Astrocyte (in vitro differentiated cells and primary cell): ENCODE data around the gene SGTA. TPM values are rescaled to one million over a fixed set of nuclear protein-coding genes. Genes with fewer than 3 reads are reported as not detected.

Experiments used
- DNase-seq: peaks from one replicate; pipeline ENCODE4 v3.0.0-alpha.2; 2010; ENCODE audit warnings: low read depth
- FAIRE-seq: peaks from 2 replicates; lab custom pipeline; 2011; peaks lifted over from hg19 to GRCh38; lab: Jason Lieb, UNC
- H2AFZ ChIP-seq: 2 replicates; pipeline ENCODE4 v1.6.0; 2012; ENCODE audit warnings: low read depth, low read length, inconsistent platforms
- H3K27ac ChIP-seq: 2 replicates; pipeline ENCODE4 v1.5.1; 2011; ENCODE audit warnings: low read depth, low read length, inconsistent platforms
- H3K27me3 ChIP-seq: 2 replicates; pipeline ENCODE4 v1.6.0; 2011; ENCODE audit warnings: low read length, inconsistent platforms; ENCODE audit not compliant: insufficient read depth
- H3K36me3 ChIP-seq: 2 replicates; pipeline ENCODE4 v1.5.1; 2011; ENCODE audit warnings: low read length, inconsistent platforms; ENCODE audit not compliant: insufficient read depth
- H3K4me1 ChIP-seq: 2 replicates; pipeline ENCODE4 v1.5.1; 2011; ENCODE audit warnings: low read length, inconsistent platforms; ENCODE audit not compliant: insufficient read depth
- H3K4me2 ChIP-seq: 2 replicates; pipeline ENCODE4 v1.6.0; 2012; ENCODE audit warnings: low read length, inconsistent platforms
- H3K4me3 ChIP-seq: 2 replicates; pipeline ENCODE4 v1.5.1; 2011; ENCODE audit warnings: low read depth, mild to moderate bottlenecking, low read length, inconsistent platforms; ENCODE audit not compliant: insufficient read depth
- H3K79me2 ChIP-seq: 2 replicates; pipeline ENCODE4 v1.6.0; 2012; ENCODE audit warnings: mild to moderate bottlenecking, low read length, inconsistent platforms; ENCODE audit not compliant: insufficient read depth
- H3K9ac ChIP-seq: 2 replicates; pipeline ENCODE4 v1.6.0; 2012; ENCODE audit warnings: mild to moderate bottlenecking, low read length, inconsistent platforms
- H3K9me3 ChIP-seq: 2 replicates; pipeline ENCODE4 v1.5.1; 2012; ENCODE audit warnings: low read depth, mild to moderate bottlenecking, low read length, inconsistent platforms; ENCODE audit not compliant: insufficient read depth
- H4K20me1 ChIP-seq: 2 replicates; pipeline ENCODE4 v1.6.0; 2012; ENCODE audit warnings: low read length, inconsistent platforms; ENCODE audit not compliant: insufficient read depth
- H3K27ac Mint-ChIP-seq: one replicate; pipeline ENCODE4 v1.8.0; 2021; ENCODE audit warnings: mild to moderate bottlenecking, mixed read lengths; ENCODE audit not compliant: unreplicated experiment
- H3K27me3 Mint-ChIP-seq: one replicate; pipeline ENCODE4 v1.8.0; 2021; ENCODE audit warnings: low read depth, mixed read lengths; ENCODE audit not compliant: unreplicated experiment
- H3K36me3 Mint-ChIP-seq: one replicate; pipeline ENCODE4 v1.8.0; 2021; ENCODE audit warnings: low read depth, mixed read lengths; ENCODE audit not compliant: unreplicated experiment
- H3K4me1 Mint-ChIP-seq: one replicate; pipeline ENCODE4 v1.8.0; 2021; ENCODE audit warnings: low read depth, mixed read lengths; ENCODE audit not compliant: unreplicated experiment
- H3K4me3 Mint-ChIP-seq: one replicate; pipeline ENCODE4 v1.8.0; 2021; ENCODE audit warnings: mild to moderate bottlenecking, moderate library complexity, mixed read lengths; ENCODE audit not compliant: unreplicated experiment
- H3K9me3 Mint-ChIP-seq: one replicate; pipeline ENCODE4 v1.8.0; 2021; ENCODE audit warnings: mild to moderate bottlenecking, mixed read lengths; ENCODE audit not compliant: unreplicated experiment
- EZH2 ChIP-seq: IDR thresholded peaks from 2 replicates; pipeline ENCODE4 v1.6.1; 2012; ENCODE audit warnings: mild to moderate bottlenecking, low read length, inconsistent platforms; ENCODE audit not compliant: insufficient read depth
- total RNA-seq: library from RNA; stranded (reverse); gene quantifications from 2 replicates; pipeline ENCODE4 v1.2.1, GENCODE V29; 2021
- TF ChIP-seq, protein P1 (sequence below): IDR thresholded peaks from 2 replicates; pipeline ENCODE4 v1.5.1; 2011; ENCODE audit warnings: low read depth, mild to moderate bottlenecking, inconsistent platforms, low read length, moderate library complexity; ENCODE audit not compliant: insufficient read depth

SGTA gene
- total RNA-seq, 1 donor from 2014 or later = 76.1 TPM

GRCh38 chr19:2706251-2706650 lies 76.8 kb downstream of the SGTA start:
- Histone ChIP-seq H3K9ac (no peak overlapping the region), H3K9me3 (no peaks in the 10 kb centered on the region), H4K20me1 (no peaks in the 10 kb centered on the region), H3K36me3 (no peaks in the 10 kb centered on the region), H3K4me2 (no peak overlapping the region), H3K27me3 (peaks cover 15% of the 10 kb centered on the region), H3K79me2 (no peaks in the 10 kb centered on the region), H2AFZ (no peak overlapping the region), H3K4me3 (no peak overlapping the region), H3K4me1 (peaks cover 2% of the 10 kb centered on the region), H3K27ac (no peak overlapping the region)
- FAIRE-seq (no peak), DNase-seq (no peak)
- Mint-ChIP-seq H3K9me3 (no peaks in the 10 kb centered on the region), H3K36me3 (no peaks in the 10 kb centered on the region), H3K27ac (no peak overlapping the region), H3K4me1 (peaks cover 4% of the 10 kb centered on the region), H3K4me3 (no peak overlapping the region), H3K27me3 (peaks cover 3% of the 10 kb centered on the region)
- TF ChIP-seq EZH2 = no peak
- TF ChIP-seq, protein P1, sequence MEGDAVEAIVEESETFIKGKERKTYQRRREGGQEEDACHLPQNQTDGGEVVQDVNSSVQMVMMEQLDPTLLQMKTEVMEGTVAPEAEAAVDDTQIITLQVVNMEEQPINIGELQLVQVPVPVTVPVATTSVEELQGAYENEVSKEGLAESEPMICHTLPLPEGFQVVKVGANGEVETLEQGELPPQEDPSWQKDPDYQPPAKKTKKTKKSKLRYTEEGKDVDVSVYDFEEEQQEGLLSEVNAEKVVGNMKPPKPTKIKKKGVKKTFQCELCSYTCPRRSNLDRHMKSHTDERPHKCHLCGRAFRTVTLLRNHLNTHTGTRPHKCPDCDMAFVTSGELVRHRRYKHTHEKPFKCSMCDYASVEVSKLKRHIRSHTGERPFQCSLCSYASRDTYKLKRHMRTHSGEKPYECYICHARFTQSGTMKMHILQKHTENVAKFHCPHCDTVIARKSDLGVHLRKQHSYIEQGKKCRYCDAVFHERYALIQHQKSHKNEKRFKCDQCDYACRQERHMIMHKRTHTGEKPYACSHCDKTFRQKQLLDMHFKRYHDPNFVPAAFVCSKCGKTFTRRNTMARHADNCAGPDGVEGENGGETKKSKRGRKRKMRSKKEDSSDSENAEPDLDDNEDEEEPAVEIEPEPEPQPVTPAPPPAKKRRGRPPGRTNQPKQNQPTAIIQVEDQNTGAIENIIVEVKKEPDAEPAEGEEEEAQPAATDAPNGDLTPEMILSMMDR = no peak

Other genes starting within 250 kb of the SGTA start
- gene GNG7, start 80.6 kb downstream of the SGTA start, total RNA-seq = 1.8 and 2.4 TPM in 2 replicates
- 5.9 and 9.3 TPM in 2 replicates for gene DIRAS1, start 61.9 kb downstream of the SGTA start, total RNA-seq
- 30.0 and 38.0 TPM in 2 replicates for gene SLC39A3, start 43.3 kb downstream of the SGTA start, total RNA-seq
- gene THOP1, start 2.2 kb upstream of the SGTA start, total RNA-seq = 60.3 and 73.4 TPM in 2 replicates
- gene ZNF554, start 36.6 kb upstream of the SGTA start, total RNA-seq = 3.1 and 3.6 TPM in 2 replicates
- 6.0 and 8.8 TPM in 2 replicates for gene ZNF555, start 58.2 kb upstream of the SGTA start, total RNA-seq
- gene ZNF556, start 84.1 kb upstream of the SGTA start, total RNA-seq = not detected in 2 replicates
- gene ZNF57, start 117.7 kb upstream of the SGTA start, total RNA-seq = not detected in 2 replicates
- 1.4 and 1.5 TPM in 2 replicates for gene ZNF77, start 161.7 kb upstream of the SGTA start, total RNA-seq
- 0.11 TPM in 1 of 2 replicates, not detected in the other for gene TLE6, start 194.3 kb upstream of the SGTA start, total RNA-seq
- gene TLE2, start 246.0 kb upstream of the SGTA start, total RNA-seq = 0.48 and 0.79 TPM in 2 replicates